HepG2 (cell line): ENCODE data around the gene PNN. TPM values are rescaled to one million over a fixed set of nuclear protein-coding genes. Genes with fewer than 3 reads are reported as not detected.

Experiments used
- ATAD3A ChIP-seq: sonication (generic); formaldehyde crosslinking; IDR thresholded peaks from 2 replicates; pipeline ENCODE4 v1.4.0; 2020; ENCODE audit warnings: missing genetic modification reagents
- CCDC6 ChIP-seq: sonication (generic); formaldehyde crosslinking; IDR thresholded peaks from 2 replicates; pipeline ENCODE4 v1.8.1; 2022; ENCODE audit warnings: mild to moderate bottlenecking, missing genetic modification reagents, moderate library complexity
- EHMT2 ChIP-seq: fragments of 200-600 bp; sonication (generic); IDR thresholded peaks from 2 replicates; pipeline ENCODE4 v1.7.0; 2017; ENCODE audit warnings: antibody characterized with exemption, low read depth, low read length, borderline replicate concordance
- ETV6 ChIP-seq: sonication (generic); formaldehyde crosslinking; conservative IDR thresholded peaks from 2 replicates; pipeline ENCODE4 v1.4.0; 2020; ENCODE audit warnings: missing genetic modification reagents
- FOXM1 ChIP-seq: sonication (generic); formaldehyde crosslinking; IDR thresholded peaks from 2 replicates; pipeline ENCODE4 v1.5.0; 2020; ENCODE audit warnings: missing genetic modification reagents
- HIVEP1 ChIP-seq: sonication (generic); formaldehyde crosslinking; IDR thresholded peaks from 2 replicates; pipeline ENCODE4 v1.4.0; 2020; ENCODE audit warnings: mild to moderate bottlenecking, missing genetic modification reagents
- NR2F6 ChIP-seq, 2 experiments: IDR thresholded peaks; 2 replicates each; pipeline ENCODE4 v1.6.1; 2016; ENCODE audit warnings: antibody characterized with exemption in 1 of 2, mild to moderate bottlenecking in 1 of 2
- SMARCE1 ChIP-seq: fragments of 450-650 bp; IDR thresholded peaks from 2 replicates; pipeline ENCODE4 v1.6.1; 2017; ENCODE audit warnings: borderline replicate concordance
- ZBTB1 ChIP-seq: sonication (generic); formaldehyde crosslinking; IDR thresholded peaks from 2 replicates; pipeline ENCODE4 v1.4.0; 2020; ENCODE audit warnings: missing genetic modification reagents, borderline replicate concordance
- ZBTB3 ChIP-seq: sonication (generic); formaldehyde crosslinking; IDR thresholded peaks from 2 replicates; pipeline ENCODE4 v1.4.0; 2020; ENCODE audit warnings: low read depth, mild to moderate bottlenecking, moderate library complexity, missing genetic modification reagents, borderline replicate concordance
- ZFP1 ChIP-seq: IDR thresholded peaks from 2 replicates; pipeline ENCODE4 v1.6.1; 2016
- ZFP82 ChIP-seq: sonication (generic); formaldehyde crosslinking; IDR thresholded peaks from 2 replicates; pipeline ENCODE4 v1.5.1; 2020; ENCODE audit warnings: mild to moderate bottlenecking, missing genetic modification reagents, borderline replicate concordance
- ZMYM2 ChIP-seq: sonication (generic); formaldehyde crosslinking; IDR thresholded peaks from 2 replicates; pipeline ENCODE4 v1.8.0; 2022; ENCODE audit warnings: mild to moderate bottlenecking, missing genetic modification reagents
- ZNF33A ChIP-seq: sonication (generic); formaldehyde crosslinking; IDR thresholded peaks from 2 replicates; pipeline ENCODE4 v1.5.1; 2020; ENCODE audit warnings: missing genetic modification reagents, mild to moderate bottlenecking, moderate library complexity, borderline replicate concordance
- ZNF350 ChIP-seq: sonication (generic); formaldehyde crosslinking; IDR thresholded peaks from 2 replicates; pipeline ENCODE4 v1.4.0; 2020; ENCODE audit warnings: mild to moderate bottlenecking, low read depth, missing genetic modification reagents, borderline replicate concordance
- ZNF382 ChIP-seq: sonication (generic); formaldehyde crosslinking; IDR thresholded peaks from 2 replicates; pipeline ENCODE4 v1.5.0; 2020; ENCODE audit warnings: missing genetic modification reagents, mild to moderate bottlenecking, borderline replicate concordance
- ZNF431 ChIP-seq: sonication (generic); formaldehyde crosslinking; IDR thresholded peaks from 2 replicates; pipeline ENCODE4 v1.9.0; 2022; ENCODE audit warnings: missing genetic modification reagents, low read depth, mild to moderate bottlenecking, borderline replicate concordance
- ZNF572 ChIP-seq: sonication (generic); formaldehyde crosslinking; IDR thresholded peaks from 2 replicates; pipeline ENCODE4 v1.5.1; 2020; ENCODE audit warnings: mild to moderate bottlenecking, missing genetic modification reagents
- ZNF652 ChIP-seq: IDR thresholded peaks from 2 replicates; pipeline ENCODE4 v1.6.1; 2016; ENCODE audit warnings: low read depth, borderline replicate concordance
- ZNF773 ChIP-seq: sonication (generic); formaldehyde crosslinking; IDR thresholded peaks from 2 replicates; pipeline ENCODE4 v1.4.0; 2020; ENCODE audit warnings: missing genetic modification reagents, borderline replicate concordance
- ZNF781 ChIP-seq: sonication (generic); formaldehyde crosslinking; IDR thresholded peaks from 2 replicates; pipeline ENCODE4 v1.5.1; 2020; ENCODE audit warnings: borderline replicate concordance, mild to moderate bottlenecking, missing genetic modification reagents; ENCODE audit errors: not compliant biosample characterization
- ZNF841 ChIP-seq: sonication (generic); formaldehyde crosslinking; IDR thresholded peaks from 2 replicates; pipeline ENCODE4 v1.8.1; 2023; ENCODE audit warnings: missing genetic modification reagents, borderline replicate concordance
- polyA plus RNA-seq, 8 experiments: library from polyadenylated mRNA; depleted of rRNA in 3 of 8; stranded (reverse) in 7 of 8; unstranded in 1 of 8; fragments of >200 nt; fragmentation: Illumina TruSeq in 4 of 8; extraction: Trizol in 4 of 8; gene quantifications; 2 replicates each; pipeline versions ENCODE4 v1.2.1 to v1.2.3, GENCODE V29; 2011 to 2016; ENCODE audit warnings: low read depth in 4 of 8, missing spikeins in 1 of 8, mixed read lengths in 1 of 8; ENCODE audit not compliant: insufficient read depth in 1 of 8
- total RNA-seq, 5 experiments: library from RNA; depleted of rRNA; stranded (reverse); fragments of >200 nt; fragmentation: Illumina TruSeq; extraction: Trizol; gene quantifications; 2 replicates each; pipeline ENCODE4 v1.2.3, GENCODE V29; 2016; ENCODE audit warnings: low read depth in 1 of 5
- TF ChIP-seq, protein P1 (sequence below): IDR thresholded peaks from 2 replicates; pipeline ENCODE4 v1.6.1; 2016; ENCODE audit warnings: low read depth, control low read depth
- TF ChIP-seq, protein P2 (sequence below): sonication (generic); formaldehyde crosslinking; IDR thresholded peaks from 2 replicates; pipeline ENCODE4 v1.4.0; 2020; ENCODE audit warnings: mild to moderate bottlenecking, low read depth, missing genetic modification reagents
- TF ChIP-seq, protein P3 (sequence below): sonication (generic); formaldehyde crosslinking; IDR thresholded peaks from 2 replicates; pipeline ENCODE4 v1.8.0; 2022; ENCODE audit warnings: missing genetic modification reagents, mild to moderate bottlenecking, moderate library complexity, borderline replicate concordance

Gene PNN
- total and polyA plus RNA-seq, 2 of the 13 experiments (the other 11 are each of a cell fraction or from before 2014, with no cell fraction given), result 58.0 to 214 TPM

DNA sequence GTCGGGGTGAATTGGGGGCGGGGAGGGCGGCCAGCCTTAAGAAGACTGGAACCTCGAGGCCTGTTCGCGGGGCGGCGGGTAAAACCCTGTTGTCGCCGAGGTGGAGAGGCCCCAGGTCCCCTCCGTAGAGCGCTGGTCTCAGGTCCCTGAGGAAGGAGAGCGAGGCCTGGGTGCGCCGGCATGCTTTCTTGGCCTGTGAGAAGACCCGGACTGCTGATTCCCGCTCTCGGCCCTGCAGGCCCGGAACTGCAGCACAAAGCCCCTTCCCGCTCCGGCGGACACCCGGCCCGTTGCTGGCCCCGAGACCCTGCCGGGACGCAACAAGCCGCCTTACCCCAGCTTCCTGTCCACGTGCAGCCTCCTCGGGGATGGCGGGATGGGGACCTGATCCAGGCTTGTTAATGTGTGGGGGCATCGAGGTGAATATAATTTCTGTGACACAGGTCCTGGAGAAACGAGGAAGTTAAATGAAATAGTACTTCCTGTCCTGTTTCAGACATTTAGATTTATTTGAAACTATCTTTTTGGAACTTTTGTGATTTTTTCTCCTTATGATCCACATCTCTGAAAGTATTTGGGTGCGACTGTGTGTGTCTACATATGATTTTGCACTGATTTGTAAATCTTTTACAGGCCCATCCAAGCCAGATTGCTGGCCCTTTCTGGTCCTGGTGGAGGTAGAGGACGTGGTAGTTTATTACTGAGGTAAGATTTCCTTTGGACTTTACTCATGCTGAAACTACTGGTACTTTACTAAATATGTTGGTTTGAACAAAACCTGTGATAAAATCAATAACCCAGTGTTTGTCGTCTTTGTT is 600 bp downstream of the PNN start (continued):
- TF ChIP-seq, protein P1, sequence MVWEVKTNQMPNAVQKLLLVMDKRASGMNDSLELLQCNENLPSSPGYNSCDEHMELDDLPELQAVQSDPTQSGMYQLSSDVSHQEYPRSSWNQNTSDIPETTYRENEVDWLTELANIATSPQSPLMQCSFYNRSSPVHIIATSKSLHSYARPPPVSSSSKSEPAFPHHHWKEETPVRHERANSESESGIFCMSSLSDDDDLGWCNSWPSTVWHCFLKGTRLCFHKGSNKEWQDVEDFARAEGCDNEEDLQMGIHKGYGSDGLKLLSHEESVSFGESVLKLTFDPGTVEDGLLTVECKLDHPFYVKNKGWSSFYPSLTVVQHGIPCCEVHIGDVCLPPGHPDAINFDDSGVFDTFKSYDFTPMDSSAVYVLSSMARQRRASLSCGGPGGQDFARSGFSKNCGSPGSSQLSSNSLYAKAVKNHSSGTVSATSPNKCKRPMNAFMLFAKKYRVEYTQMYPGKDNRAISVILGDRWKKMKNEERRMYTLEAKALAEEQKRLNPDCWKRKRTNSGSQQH (CRISPR knock-in tag), result no peak; the same call in none of the 2 replicates
- TF ChIP-seq ZNF841 (CRISPR knock-in tag), result no peak
- peak; percentile 78 for TF ChIP-seq ZBTB3 (CRISPR knock-in tag)
- no peak; the same call in 1 of the 2 replicates for TF ChIP-seq ZMYM2 (CRISPR knock-in tag)
- no peak for TF ChIP-seq ZNF382
- no peak; the same call in 1 of the 2 replicates for TF ChIP-seq ZNF652
- TF ChIP-seq, protein P2, sequence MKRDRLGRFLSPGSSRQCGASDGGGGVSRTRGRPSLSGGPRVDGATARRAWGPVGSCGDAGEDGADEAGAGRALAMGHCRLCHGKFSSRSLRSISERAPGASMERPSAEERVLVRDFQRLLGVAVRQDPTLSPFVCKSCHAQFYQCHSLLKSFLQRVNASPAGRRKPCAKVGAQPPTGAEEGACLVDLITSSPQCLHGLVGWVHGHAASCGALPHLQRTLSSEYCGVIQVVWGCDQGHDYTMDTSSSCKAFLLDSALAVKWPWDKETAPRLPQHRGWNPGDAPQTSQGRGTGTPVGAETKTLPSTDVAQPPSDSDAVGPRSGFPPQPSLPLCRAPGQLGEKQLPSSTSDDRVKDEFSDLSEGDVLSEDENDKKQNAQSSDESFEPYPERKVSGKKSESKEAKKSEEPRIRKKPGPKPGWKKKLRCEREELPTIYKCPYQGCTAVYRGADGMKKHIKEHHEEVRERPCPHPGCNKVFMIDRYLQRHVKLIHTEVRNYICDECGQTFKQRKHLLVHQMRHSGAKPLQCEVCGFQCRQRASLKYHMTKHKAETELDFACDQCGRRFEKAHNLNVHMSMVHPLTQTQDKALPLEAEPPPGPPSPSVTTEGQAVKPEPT (CRISPR knock-in tag), result peak; percentile 9
- peak; percentile 99 for TF ChIP-seq ZFP82 (CRISPR knock-in tag)
- TF ChIP-seq ZNF781 (CRISPR knock-in tag), result no peak
- TF ChIP-seq ZFP1 (CRISPR knock-in tag), result no peak
- TF ChIP-seq FOXM1, result no peak
- 0 out of 2 replicates have a peak, but pooled peaks have one; percentile 28 for TF ChIP-seq ATAD3A
- no peak for TF ChIP-seq SMARCE1
- TF ChIP-seq HIVEP1 (CRISPR knock-in tag), result peak; percentile 86; the same call in 1 of the 2 replicates
- TF ChIP-seq ZNF350 (CRISPR knock-in tag), result peak; percentile 55
- no peak for TF ChIP-seq EHMT2
- TF ChIP-seq ETV6 (CRISPR knock-in tag), result no peak; the same call in none of the 2 replicates
- peak; percentile 69 for TF ChIP-seq ZBTB1 (CRISPR knock-in tag)
- TF ChIP-seq ZNF773, result peak; percentile 88
- TF ChIP-seq, protein P3, sequence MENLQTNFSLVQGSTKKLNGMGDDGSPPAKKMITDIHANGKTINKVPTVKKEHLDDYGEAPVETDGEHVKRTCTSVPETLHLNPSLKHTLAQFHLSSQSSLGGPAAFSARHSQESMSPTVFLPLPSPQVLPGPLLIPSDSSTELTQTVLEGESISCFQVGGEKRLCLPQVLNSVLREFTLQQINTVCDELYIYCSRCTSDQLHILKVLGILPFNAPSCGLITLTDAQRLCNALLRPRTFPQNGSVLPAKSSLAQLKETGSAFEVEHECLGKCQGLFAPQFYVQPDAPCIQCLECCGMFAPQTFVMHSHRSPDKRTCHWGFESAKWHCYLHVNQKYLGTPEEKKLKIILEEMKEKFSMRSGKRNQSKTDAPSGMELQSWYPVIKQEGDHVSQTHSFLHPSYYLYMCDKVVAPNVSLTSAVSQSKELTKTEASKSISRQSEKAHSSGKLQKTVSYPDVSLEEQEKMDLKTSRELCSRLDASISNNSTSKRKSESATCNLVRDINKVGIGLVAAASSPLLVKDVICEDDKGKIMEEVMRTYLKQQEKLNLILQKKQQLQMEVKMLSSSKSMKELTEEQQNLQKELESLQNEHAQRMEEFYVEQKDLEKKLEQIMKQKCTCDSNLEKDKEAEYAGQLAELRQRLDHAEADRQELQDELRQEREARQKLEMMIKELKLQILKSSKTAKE (CRISPR knock-in tag), result no peak
- peak; percentile 93; the same call in 1 of the 2 replicates for TF ChIP-seq ZNF33A (CRISPR knock-in tag)
- no peak for TF ChIP-seq ZNF572 (CRISPR knock-in tag)
- TF ChIP-seq CCDC6 (CRISPR knock-in tag), result no peak
- no peak for TF ChIP-seq ZNF431
- TF ChIP-seq NR2F6 (IDR thresholded peaks at IDR 0.05), result no peak
- no peak for TF ChIP-seq NR2F6 (CRISPR knock-in tag; IDR thresholded peaks at IDR 0.05)
